Measurements from ENCODE around the gene ABLIM2. TPM values are rescaled to one million over a fixed set of nuclear protein-coding genes. Genes with fewer than 3 reads are reported as not detected.

Gene ABLIM2
- total RNA-seq, 2 donors from 2014 or later: 2.6 to 7.3 TPM

DNA sequence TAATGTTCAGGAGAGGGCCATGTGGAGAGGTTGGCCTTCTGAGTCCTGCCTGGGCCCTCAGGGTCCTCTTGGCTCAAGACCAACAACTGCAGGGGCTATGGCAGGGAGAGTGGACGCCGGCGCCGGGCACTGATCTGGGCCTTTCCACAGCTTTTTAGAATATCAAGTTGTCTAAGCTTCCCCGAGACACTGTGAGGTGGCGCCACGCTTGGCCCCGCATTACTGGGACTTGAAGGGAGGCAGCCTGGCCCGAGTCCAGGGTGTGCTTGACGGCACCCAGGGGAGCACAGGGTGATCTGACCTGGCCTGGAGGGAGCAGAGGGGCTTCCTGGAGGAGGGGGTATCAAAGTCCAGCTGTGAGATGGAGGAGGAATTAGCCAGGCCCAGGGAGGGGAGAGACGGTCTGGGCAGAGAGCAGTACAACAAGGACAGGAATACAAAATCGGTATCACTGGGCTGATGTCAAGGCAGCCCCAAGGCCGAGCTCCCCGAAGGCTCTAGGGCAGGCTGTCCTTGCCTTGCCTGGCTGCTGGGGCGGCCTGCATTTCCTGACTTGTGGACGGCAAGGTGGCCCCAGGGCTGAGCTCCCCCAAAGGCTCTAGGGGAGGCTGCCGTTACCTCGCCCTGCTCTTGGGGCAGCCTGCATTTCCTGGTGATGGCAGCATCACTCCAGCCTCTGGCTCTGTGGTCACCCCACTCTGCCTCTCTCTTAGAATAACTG is 28.1 kb downstream of the ABLIM2 start:
- no peaks in the 10 kb centered on the region for H3K9me3 ChIP-seq
- TF ChIP-seq POLR2AphosphoS5 (IDR thresholded peaks at IDR 0.05): no peak
- TF ChIP-seq, protein P1, sequence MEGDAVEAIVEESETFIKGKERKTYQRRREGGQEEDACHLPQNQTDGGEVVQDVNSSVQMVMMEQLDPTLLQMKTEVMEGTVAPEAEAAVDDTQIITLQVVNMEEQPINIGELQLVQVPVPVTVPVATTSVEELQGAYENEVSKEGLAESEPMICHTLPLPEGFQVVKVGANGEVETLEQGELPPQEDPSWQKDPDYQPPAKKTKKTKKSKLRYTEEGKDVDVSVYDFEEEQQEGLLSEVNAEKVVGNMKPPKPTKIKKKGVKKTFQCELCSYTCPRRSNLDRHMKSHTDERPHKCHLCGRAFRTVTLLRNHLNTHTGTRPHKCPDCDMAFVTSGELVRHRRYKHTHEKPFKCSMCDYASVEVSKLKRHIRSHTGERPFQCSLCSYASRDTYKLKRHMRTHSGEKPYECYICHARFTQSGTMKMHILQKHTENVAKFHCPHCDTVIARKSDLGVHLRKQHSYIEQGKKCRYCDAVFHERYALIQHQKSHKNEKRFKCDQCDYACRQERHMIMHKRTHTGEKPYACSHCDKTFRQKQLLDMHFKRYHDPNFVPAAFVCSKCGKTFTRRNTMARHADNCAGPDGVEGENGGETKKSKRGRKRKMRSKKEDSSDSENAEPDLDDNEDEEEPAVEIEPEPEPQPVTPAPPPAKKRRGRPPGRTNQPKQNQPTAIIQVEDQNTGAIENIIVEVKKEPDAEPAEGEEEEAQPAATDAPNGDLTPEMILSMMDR (IDR thresholded peaks at IDR 0.05): no peak
- H3K4me1 ChIP-seq (replicated peaks): no peaks in the 10 kb centered on the region
- intact Hi-C loops (cut with DNase I): no loop called here
- no peak overlapping the region for H3K27ac ChIP-seq
- H3K4me3 ChIP-seq: no peak overlapping the region
- no peak for DNase-seq (ENCODE audit: low spot score)
- no peaks in the 10 kb centered on the region for H3K27me3 ChIP-seq (replicated peaks; ENCODE audit: insufficient read depth)
- WGBS: 87% methylated on average over 18 of the region's 18 CpGs
- H3K36me3 ChIP-seq: no peaks in the 10 kb centered on the region

DNA sequence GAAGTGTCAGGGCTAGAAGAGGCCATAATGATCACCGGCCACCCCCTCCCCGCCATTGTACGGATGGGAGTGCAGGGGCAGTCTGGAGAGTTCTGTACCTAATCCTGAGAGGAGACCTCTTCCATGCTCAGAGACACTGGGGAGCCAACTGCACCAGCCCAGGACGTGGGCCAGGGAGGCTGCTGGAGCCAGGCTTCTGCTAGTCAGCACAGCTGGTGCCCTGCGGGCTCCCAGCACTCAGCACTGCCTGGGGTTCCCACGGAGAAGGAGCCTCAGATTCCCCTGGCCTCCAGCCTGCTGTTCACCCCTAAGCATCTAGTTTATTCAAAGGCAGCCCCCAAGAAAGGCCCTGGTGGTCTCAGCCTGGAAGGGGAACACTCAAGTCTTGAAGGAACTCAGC is 28.8 kb downstream of the ABLIM2 start:
- TF ChIP-seq POLR2A (IDR thresholded peaks at IDR 0.05) (no peak), POLR2AphosphoS5 (IDR thresholded peaks at IDR 0.05) (no peak)
- TF ChIP-seq, protein P1 (IDR thresholded peaks at IDR 0.05): no peak

GRCh38 chr4:8129136-8129535 is 29.5 kb downstream of the ABLIM2 start:
- 93% methylated on average over 11 of the region's 11 CpGs for WGBS
- TF ChIP-seq POLR2AphosphoS5 (IDR thresholded peaks at IDR 0.05) (no peak), POLR2A (IDR thresholded peaks at IDR 0.05) (no peak)
- TF ChIP-seq, protein P1 (IDR thresholded peaks at IDR 0.05): no peak

More for the DNA sequence above, 28.8 kb downstream of the ABLIM2 start:
- no peak for DNase-seq (ENCODE audit: low spot score)
- Histone ChIP-seq H3K9me3 (no peaks in the 10 kb centered on the region), H3K4me3 (no peak overlapping the region), H3K27me3 (replicated peaks; ENCODE audit: insufficient read depth) (no peaks in the 10 kb centered on the region), H3K4me1 (replicated peaks) (no peaks in the 10 kb centered on the region), H3K36me3 (no peaks in the 10 kb centered on the region), H3K27ac (no peak overlapping the region)
- 90% methylated on average over 6 of the region's 6 CpGs for WGBS
- intact Hi-C loops (cut with DNase I): no loop called here

DNA sequence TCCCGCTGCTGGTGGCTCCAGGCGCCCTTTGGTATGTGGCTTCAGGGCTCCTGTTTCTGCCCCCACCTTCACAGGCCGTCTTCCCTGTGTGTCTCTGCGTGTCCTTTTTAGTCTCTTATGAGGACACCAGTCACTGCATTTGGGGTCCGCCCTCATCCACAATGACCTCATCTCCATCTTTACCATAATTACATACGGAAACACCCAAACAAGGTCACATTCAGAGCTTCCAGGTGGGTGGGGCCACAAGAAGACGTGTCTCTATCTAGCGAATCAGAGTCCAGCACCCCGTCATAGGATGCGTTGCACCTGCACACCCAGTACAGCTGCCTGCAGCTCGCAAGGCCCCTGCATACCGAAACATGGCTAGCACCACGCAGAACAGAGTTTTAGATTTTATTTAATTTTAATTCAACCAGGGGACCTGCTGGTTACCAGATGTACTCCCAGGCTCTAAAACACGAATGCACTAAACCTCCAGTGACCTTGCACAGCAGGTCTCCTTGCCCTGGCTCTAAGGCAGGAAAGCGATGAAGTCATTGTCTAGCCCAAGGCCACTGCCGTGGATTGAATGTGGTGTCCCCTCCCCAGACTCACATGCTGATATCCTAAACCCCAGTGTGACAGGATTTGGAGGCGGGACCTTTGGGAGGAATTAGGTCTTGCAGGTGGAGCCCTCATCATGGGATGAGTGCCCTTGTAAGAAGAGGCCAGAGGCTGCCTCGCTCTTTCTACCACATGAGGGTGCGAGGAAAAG is 30.3 kb downstream of the ABLIM2 start:
- WGBS: 83% methylated on average over 19 of the region's 19 CpGs
- intact Hi-C loops (cut with DNase I): no loop called here

More at GRCh38 chr4:8129136-8129535, 29.5 kb downstream of the ABLIM2 start:
- no peak for DNase-seq (ENCODE audit: low spot score)
- H3K27ac ChIP-seq: no peak overlapping the region
- H3K27me3 ChIP-seq (replicated peaks; ENCODE audit: insufficient read depth): no peaks in the 10 kb centered on the region
- H3K4me3 ChIP-seq: no peak overlapping the region
- intact Hi-C loops (cut with DNase I): no loop called here
- no peaks in the 10 kb centered on the region for H3K36me3 ChIP-seq
- no peaks in the 10 kb centered on the region for H3K9me3 ChIP-seq
- H3K4me1 ChIP-seq (replicated peaks): no peaks in the 10 kb centered on the region

More for the DNA sequence above, 30.3 kb downstream of the ABLIM2 start:
- H3K4me3 ChIP-seq: no peak overlapping the region
- no peaks in the 10 kb centered on the region for H3K4me1 ChIP-seq (replicated peaks)
- TF ChIP-seq POLR2A (IDR thresholded peaks at IDR 0.05): no peak
- TF ChIP-seq, protein P1 (IDR thresholded peaks at IDR 0.05): no peak
- no peak for TF ChIP-seq POLR2AphosphoS5 (IDR thresholded peaks at IDR 0.05)
- DNase-seq (ENCODE audit: low spot score): no peak
- H3K36me3 ChIP-seq: no peaks in the 10 kb centered on the region
- H3K27ac ChIP-seq: no peak overlapping the region
- no peaks in the 10 kb centered on the region for H3K9me3 ChIP-seq
- no peaks in the 10 kb centered on the region for H3K27me3 ChIP-seq (replicated peaks; ENCODE audit: insufficient read depth)
